Lung (tissue), 12 donors: ENCODE data around the gene PSMG1. TPM values are rescaled to one million over a fixed set of nuclear protein-coding genes. Genes with fewer than 3 reads are reported as not detected.

ENCODE experiments used
- ATAC-seq: fragments of 200-7000 bp; cut with Tn5 transposase; one replicate; pipeline ENCODE4 v1.9.1; 2020; ENCODE audit warnings: moderate number of reproducible peaks; ENCODE audit not compliant: insufficient read depth, low FRiP score
- DNase-seq, 3 donors: peaks; one replicate each; pipeline ENCODE4 v3.0.0-alpha.2; 2013 to 2017
- H3K27ac ChIP-seq, 2 donors: one replicate each; pipeline ENCODE4 v1.5.1; 2013; ENCODE audit warnings: mild to moderate bottlenecking in 2 of 2, moderate library complexity in 2 of 2, control low read depth in 1 of 2, inconsistent platforms in 1 of 2, low read depth in 1 of 2, low read length in 1 of 2
- H3K27me3 ChIP-seq, 3 donors: one replicate each; pipeline ENCODE4 v1.5.1; 2013; ENCODE audit warnings: low read length in 2 of 3; ENCODE audit not compliant: control insufficient read depth in 3 of 3, insufficient read depth in 3 of 3
- H3K36me3 ChIP-seq, 4 donors: one replicate each; pipeline ENCODE4 v1.5.1; 2013; ENCODE audit warnings: low read length in 4 of 4, mild to moderate bottlenecking in 1 of 4, moderate library complexity in 1 of 4; ENCODE audit not compliant: control insufficient read depth in 4 of 4, insufficient read depth in 4 of 4
- H3K4me1 ChIP-seq, 5 donors: one replicate each; pipeline ENCODE4 v1.5.1; 2013; ENCODE audit warnings: low read length in 5 of 5, mild to moderate bottlenecking in 2 of 5, moderate library complexity in 1 of 5; ENCODE audit not compliant: control insufficient read depth in 5 of 5, insufficient read depth in 5 of 5
- H3K4me3 ChIP-seq: one replicate; pipeline ENCODE4 v1.5.1; 2013; ENCODE audit warnings: mild to moderate bottlenecking, control low read depth, moderate library complexity
- H3K9ac ChIP-seq, 2 donors: one replicate each; pipeline ENCODE4 v1.5.1; 2013; ENCODE audit warnings: low read length in 2 of 2, control low read depth in 1 of 2; ENCODE audit not compliant: insufficient read depth in 1 of 2
- H3K9me3 ChIP-seq, 4 donors: one replicate each; pipeline ENCODE4 v1.5.1; 2013; ENCODE audit warnings: low read length in 3 of 4, mild to moderate bottlenecking in 1 of 4, moderate library complexity in 1 of 4; ENCODE audit not compliant: control insufficient read depth in 4 of 4, insufficient read depth in 3 of 4
- WGBS, 2 donors: extraction: QIAGEN DNeasy Blood & Tissue Kit; methylation state at CpG; one replicate each; pipeline ENCODE4 v1.1.7; 2013; 5-methylcytosine and 5-hydroxymethylcytosine counted together
- polyA plus RNA-seq, 2 donors: library from polyadenylated mRNA; stranded (reverse); fragments of 200-250 nt; gene quantifications; one replicate each; pipeline ENCODE4 v1.2.1, GENCODE V29; 2013
- total RNA-seq, 2 donors: library from RNA; depleted of rRNA in 1 of 2; stranded (reverse); fragments of >200 nt in 1 of 2; gene quantifications; one replicate each; pipeline ENCODE4 v1.2.1, GENCODE V29; 2014 to 2021
- TF ChIP-seq, protein P1 (sequence below): IDR thresholded peaks from 2 replicates; pipeline ENCODE4 v1.5.1; 2012; ENCODE audit warnings: mild to moderate bottlenecking; ENCODE audit errors: control extremely low read depth, extremely low read depth
- donor health status: control.
- donor health status: control.
- donor health status: Bipolar disorder and iron deficiency.
- donor health status: healthy.
- donor health status: DM: yes; HTN: yes; CAD: no.

Gene PSMG1
- total and polyA plus RNA-seq, 4 donors, result 17.9 to 62.0 (median 34.5) TPM

- ATAC-seq (no peak), DNase-seq (no peak)
- Histone ChIP-seq H3K27ac (no peak overlapping the region), H3K27me3 (no peaks in the 10 kb centered on the region), H3K4me3 (no peak overlapping the region), H3K4me1 (no peaks in the 10 kb centered on the region), H3K9ac (no peak overlapping the region), H3K36me3 (peaks cover 0 to 21% (median 8%) of the 10 kb centered on the region in 4 donors), H3K9me3 (peaks cover 0 to 2% (median 0%) of the 10 kb centered on the region in 4 donors)
- TF ChIP-seq, protein P1, sequence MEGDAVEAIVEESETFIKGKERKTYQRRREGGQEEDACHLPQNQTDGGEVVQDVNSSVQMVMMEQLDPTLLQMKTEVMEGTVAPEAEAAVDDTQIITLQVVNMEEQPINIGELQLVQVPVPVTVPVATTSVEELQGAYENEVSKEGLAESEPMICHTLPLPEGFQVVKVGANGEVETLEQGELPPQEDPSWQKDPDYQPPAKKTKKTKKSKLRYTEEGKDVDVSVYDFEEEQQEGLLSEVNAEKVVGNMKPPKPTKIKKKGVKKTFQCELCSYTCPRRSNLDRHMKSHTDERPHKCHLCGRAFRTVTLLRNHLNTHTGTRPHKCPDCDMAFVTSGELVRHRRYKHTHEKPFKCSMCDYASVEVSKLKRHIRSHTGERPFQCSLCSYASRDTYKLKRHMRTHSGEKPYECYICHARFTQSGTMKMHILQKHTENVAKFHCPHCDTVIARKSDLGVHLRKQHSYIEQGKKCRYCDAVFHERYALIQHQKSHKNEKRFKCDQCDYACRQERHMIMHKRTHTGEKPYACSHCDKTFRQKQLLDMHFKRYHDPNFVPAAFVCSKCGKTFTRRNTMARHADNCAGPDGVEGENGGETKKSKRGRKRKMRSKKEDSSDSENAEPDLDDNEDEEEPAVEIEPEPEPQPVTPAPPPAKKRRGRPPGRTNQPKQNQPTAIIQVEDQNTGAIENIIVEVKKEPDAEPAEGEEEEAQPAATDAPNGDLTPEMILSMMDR, result no peak
- WGBS, 2 donors, result 32 to 67% methylated on average over 3 of the region's 3 CpGs
Measured at GRCh38 chr21:39173716-39174680, 9.3 kb downstream of the PSMG1 start.

- ATAC-seq, result no peak
- TF ChIP-seq, protein P1, result no peak
- peaks cover 0 to 4% (median under 1%) of the 10 kb centered on the region in 4 donors for H3K9me3 ChIP-seq
- H3K4me1 ChIP-seq, result no peaks in the 10 kb centered on the region
- H3K27ac ChIP-seq, result no peak overlapping the region
- no peak overlapping the region for H3K9ac ChIP-seq
- peaks cover 0 to 16% (median 7%) of the 10 kb centered on the region in 4 donors for H3K36me3 ChIP-seq
- no peak overlapping the region for H3K4me3 ChIP-seq
- 95 to 98% methylated on average over 5 of the region's 5 CpGs for WGBS, 2 donors
- DNase-seq, result no peak
- no peaks in the 10 kb centered on the region for H3K27me3 ChIP-seq
Measured at GRCh38 chr21:39169906-39170305, 13.3 kb downstream of the PSMG1 start.

- Histone ChIP-seq H3K9me3 (peaks cover 0 to 12% (median 3%) of the 10 kb centered on the region in 4 donors), H3K36me3 (peaks cover 0 to 13% (median 1%) of the 10 kb centered on the region in 4 donors), H3K27me3 (no peaks in the 10 kb centered on the region), H3K9ac (no peak overlapping the region), H3K4me1 (no peaks in the 10 kb centered on the region), H3K4me3 (no peak overlapping the region), H3K27ac (no peak overlapping the region)
- ATAC-seq, result no peak
- DNase-seq, result no peak
- TF ChIP-seq, protein P1, result no peak
- 96 to 99% methylated on average over 2 of the region's 2 CpGs for WGBS, 2 donors
Measured at GRCh38 chr21:39168800-39169199, 14.5 kb downstream of the PSMG1 start.
